ENCODE measurements around the gene ELMOD3. TPM values are rescaled to one million over a fixed set of nuclear protein-coding genes. Genes with fewer than 3 reads are reported as not detected.

The ELMOD3 gene
- total and polyA plus RNA-seq, 2 of the 8 experiments (the other 6 are each of a cell fraction or from before 2014, with no cell fraction given): 8.5 to 10.2 TPM

GRCh38 chr2:85394976-85395375 is 40.4 kb downstream of the ELMOD3 start:
- Histone ChIP-seq H4K8ac (ENCODE audit: extremely low read depth, insufficient read depth, low read length) (no peak overlapping the region), H3K18ac (ENCODE audit: extremely low read depth, low read length) (no peak overlapping the region), H3K79me2 (ENCODE audit: control insufficient read depth in 1 of 2, insufficient read depth in 2 of 2, low read length in 2 of 2) (no peaks in the 10 kb centered on the region), H2BK120ac (replicated peaks; ENCODE audit: low read depth, low read length) (no peak overlapping the region), H3K4me1 (replicated peaks in 1 of 4; ENCODE audit: control insufficient read depth in 3 of 4, insufficient read depth in 4 of 4, low read length in 3 of 4) (peaks cover 0 to 6% (median 3%) of the 10 kb centered on the region in 4 experiments; a peak in 4 of 7 replicates), H3K4ac (replicated peaks; ENCODE audit: insufficient read length, low read depth, low read length) (no peak overlapping the region), H3K9me3 (ENCODE audit: insufficient read depth in 2 of 2, low read depth in 1 of 2, low read length in 1 of 2) (no peaks in the 10 kb centered on the region), H2BK12ac (ENCODE audit: low read depth, low read length) (no peak overlapping the region), H3K4me2 (ENCODE audit: insufficient read depth in 1 of 2, low read depth in 2 of 2, low read length in 2 of 2) (no peak overlapping the region), H3K23ac (ENCODE audit: insufficient read length) (no peak overlapping the region), H4K5ac (ENCODE audit: insufficient read length, low read depth, low read length) (no peak overlapping the region), H2BK5ac (ENCODE audit: low read depth, low read length) (0 out of 2 replicates have a peak overlapping the region, but pooled peaks have one; percentile 35), H3K4me3 (ENCODE audit: extremely low read depth in 1 of 4, insufficient read depth in 2 of 4, low read depth in 3 of 4, low read length in 4 of 4) (no peak overlapping the region), H2AK5ac (ENCODE audit: low read depth, low read length) (no peak overlapping the region), H3K56ac (replicated peaks; ENCODE audit: insufficient read length, low read depth, low read length) (no peak overlapping the region), H4K91ac (replicated peaks; ENCODE audit: insufficient read length, low read length) (no peak overlapping the region), H3K36me3 (ENCODE audit: control insufficient read depth in 2 of 4, insufficient read depth in 4 of 4, low read length in 3 of 4) (peaks cover 0 to 3% (median 0%) of the 10 kb centered on the region in 4 experiments; a peak in 2 of 8 replicates), H3K27me3 (replicated peaks in 1 of 4; ENCODE audit: control insufficient read depth in 3 of 4, extremely low read depth in 1 of 4, insufficient read depth in 3 of 4, low read length in 3 of 4) (no peaks in the 10 kb centered on the region), H2BK15ac (ENCODE audit: low read length) (no peak overlapping the region), H4K20me1 (replicated peaks in 1 of 2; ENCODE audit: control insufficient read depth in 1 of 2, insufficient read depth in 2 of 2, low read length in 2 of 2) (no peaks in the 10 kb centered on the region), H2BK20ac (ENCODE audit: low read length) (no peak overlapping the region), H3K23me2 (ENCODE audit: low read depth, low read length) (no peaks in the 10 kb centered on the region), H2AFZ (ENCODE audit: low read length) (no peak overlapping the region), H3K9ac (replicated peaks in 1 of 4; ENCODE audit: extremely low read depth in 1 of 4, low read depth in 3 of 4, low read length in 3 of 4) (no peak overlapping the region), H3K14ac (ENCODE audit: insufficient read length) (no peak overlapping the region), H3K27ac (ENCODE audit: low read depth, low read length) (no peak overlapping the region), H3K79me1 (ENCODE audit: low read depth, low read length) (no peaks in the 10 kb centered on the region)
- TF ChIP-seq SAP30 (IDR thresholded peaks at IDR 0.05; ENCODE audit: insufficient read depth, insufficient replicate concordance, low read length) (no peak), SIX5 (IDR thresholded peaks at IDR 0.05; ENCODE audit: low read depth, low read length) (no peak), ZNF274 (IDR thresholded peaks at IDR 0.05; ENCODE audit: borderline replicate concordance, extremely low read depth, low read length) (no peak), POU5F1 (IDR thresholded peaks at IDR 0.05; ENCODE audit: low read depth, low read length) (no peak), NANOG (IDR thresholded peaks at IDR 0.05; ENCODE audit: insufficient read depth, low read depth, low read length, poor library complexity, severe bottlenecking) (no peak)
- TF ChIP-seq, protein P1, sequence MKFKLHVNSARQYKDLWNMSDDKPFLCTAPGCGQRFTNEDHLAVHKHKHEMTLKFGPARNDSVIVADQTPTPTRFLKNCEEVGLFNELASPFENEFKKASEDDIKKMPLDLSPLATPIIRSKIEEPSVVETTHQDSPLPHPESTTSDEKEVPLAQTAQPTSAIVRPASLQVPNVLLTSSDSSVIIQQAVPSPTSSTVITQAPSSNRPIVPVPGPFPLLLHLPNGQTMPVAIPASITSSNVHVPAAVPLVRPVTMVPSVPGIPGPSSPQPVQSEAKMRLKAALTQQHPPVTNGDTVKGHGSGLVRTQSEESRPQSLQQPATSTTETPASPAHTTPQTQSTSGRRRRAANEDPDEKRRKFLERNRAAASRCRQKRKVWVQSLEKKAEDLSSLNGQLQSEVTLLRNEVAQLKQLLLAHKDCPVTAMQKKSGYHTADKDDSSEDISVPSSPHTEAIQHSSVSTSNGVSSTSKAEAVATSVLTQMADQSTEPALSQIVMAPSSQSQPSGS (IDR thresholded peaks at IDR 0.05; ENCODE audit: low read length): no peak
- FAIRE-seq (no peak), DNase-seq (ENCODE audit: low read depth in 1 of 2, low spot score in 2 of 2) (no peak)
- ChIA-PET POLR2A (ENCODE audit: partially characterized antibody) (interaction anchor here (1.1 to 25.0 kb wide), 3 partner anchors 19 to 150 kb away, joined by 3 to 396 read pairs (median 3); partner anchors contain the start of genes ELMOD3, MAT2A and RETSAT), CTCF (ENCODE audit: partially characterized antibody) (interaction anchor here (7.8 to 7.9 kb wide), 2 partner anchors 11 to 27 kb away, joined by 58 to 59 read pairs; partner anchors contain the start of gene SH2D6)
- WGBS, 2 experiments (ENCODE audit: extremely low coverage in 1 of 2, insufficient coverage in 1 of 2, insufficient read length in 1 of 2, insufficient replicate concordance in 2 of 2, low coverage in 1 of 2, low lambda C conversion rate in 2 of 2, missing lambda C conversion rate in 1 of 2): 79% methylated on average over 6 of the region's 6 CpGs; no CpG with 5 or more reads in 1 of the 2 experiments

Data from H1 (cell line).